ENCODE data around the gene UNC93B1.

UNC93B1 gene

GRCh38 chr11:68016904-68017817 is 13.3 kb upstream of the UNC93B1 start:
- Histone ChIP-seq H3K27me3 (ENCODE audit: insufficient read depth, low read depth, severe bottlenecking) (no peaks in the 10 kb centered on the region), H3K9me3 (ENCODE audit: severe bottlenecking) (no peaks in the 10 kb centered on the region), H3K4me3 (ENCODE audit: low read depth, low read length) (no peak overlapping the region), H3K36me3 (no peaks in the 10 kb centered on the region), H3K27ac (no peak overlapping the region)
- DNase-seq, result no peak
- no peak for TF ChIP-seq CTCF (IDR thresholded peaks at IDR 0.05; ENCODE audit: low read depth, low read length)

GRCh38 chr11:68016161-68016903 is 12.4 kb upstream of the UNC93B1 start:
- Histone ChIP-seq H3K36me3 (no peaks in the 10 kb centered on the region), H3K9me3 (ENCODE audit: severe bottlenecking) (no peaks in the 10 kb centered on the region), H3K4me3 (ENCODE audit: low read depth, low read length) (no peak overlapping the region), H3K27me3 (ENCODE audit: insufficient read depth, low read depth, severe bottlenecking) (no peaks in the 10 kb centered on the region), H3K27ac (no peak overlapping the region)
- no peak for TF ChIP-seq CTCF (IDR thresholded peaks at IDR 0.05; ENCODE audit: low read depth, low read length)
- no peak for DNase-seq

- no peak for DNase-seq
- H3K4me3 ChIP-seq (ENCODE audit: low read depth, low read length), result no peak overlapping the region
- TF ChIP-seq CTCF (IDR thresholded peaks at IDR 0.05; ENCODE audit: low read depth, low read length), result no peak
Measured at GRCh38 chr11:68015467-68015866, 11.6 kb upstream of the UNC93B1 start.

GRCh38 chr11:68014947-68015447 is 11.1 kb upstream of the UNC93B1 start:
- H3K27ac ChIP-seq, result no peak overlapping the region
- H3K9me3 ChIP-seq (ENCODE audit: severe bottlenecking), result no peaks in the 10 kb centered on the region
- TF ChIP-seq CTCF (IDR thresholded peaks at IDR 0.05; ENCODE audit: low read depth, low read length), result no peak
- no peaks in the 10 kb centered on the region for H3K36me3 ChIP-seq
- H3K4me3 ChIP-seq (ENCODE audit: low read depth, low read length), result no peak overlapping the region
- no peak for DNase-seq
- no peaks in the 10 kb centered on the region for H3K27me3 ChIP-seq (ENCODE audit: insufficient read depth, low read depth, severe bottlenecking)

More at GRCh38 chr11:68015467-68015866, 11.6 kb upstream of the UNC93B1 start:
- Histone ChIP-seq H3K36me3 (no peaks in the 10 kb centered on the region), H3K27me3 (ENCODE audit: insufficient read depth, low read depth, severe bottlenecking) (no peaks in the 10 kb centered on the region), H3K9me3 (ENCODE audit: severe bottlenecking) (no peaks in the 10 kb centered on the region), H3K27ac (no peak overlapping the region)

GRCh38 chr11:68014157-68014946 is 10.5 kb upstream of the UNC93B1 start:
- no peak for TF ChIP-seq CTCF (IDR thresholded peaks at IDR 0.05; ENCODE audit: low read depth, low read length)
- H3K27me3 ChIP-seq (ENCODE audit: insufficient read depth, low read depth, severe bottlenecking), result no peaks in the 10 kb centered on the region
- DNase-seq, result no peak
- H3K9me3 ChIP-seq (ENCODE audit: severe bottlenecking), result no peaks in the 10 kb centered on the region
- H3K36me3 ChIP-seq, result no peaks in the 10 kb centered on the region
- H3K27ac ChIP-seq, result no peak overlapping the region
- no peak overlapping the region for H3K4me3 ChIP-seq (ENCODE audit: low read depth, low read length)

All from WERI-Rb-1 (cell line).